ENCODE results near the gene WFS1. TPM values are rescaled to one million over a fixed set of nuclear protein-coding genes. Genes with fewer than 3 reads are reported as not detected.

WFS1 gene
- total and polyA plus RNA-seq, 9 of the 15 experiments (the other 6 are each of a cell fraction or from before 2014, with no cell fraction given): 0.01 to 0.29 (median 0.03) TPM; not detected in 5

DNA sequence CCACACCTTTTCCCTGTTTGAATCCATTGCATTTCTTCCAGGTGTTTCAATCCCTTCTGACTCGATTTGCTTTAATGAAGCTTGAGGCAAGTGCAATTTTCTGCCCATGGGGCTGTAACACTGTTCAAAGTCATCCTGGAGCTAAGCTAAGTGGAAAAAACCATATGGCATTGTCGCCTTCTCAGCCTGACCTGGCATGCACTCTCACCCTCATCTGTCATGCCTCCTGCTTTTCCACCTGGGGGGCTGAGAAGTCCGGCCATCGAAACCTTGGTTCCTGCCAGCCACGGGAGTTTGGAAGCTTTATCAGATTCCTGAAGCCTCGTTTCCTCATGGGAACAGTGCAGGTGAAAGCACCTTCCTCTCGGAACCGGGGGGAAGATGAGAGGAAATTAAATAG lies 38.2 kb downstream of the WFS1 start:
- Histone ChIP-seq H3K4me3 (no peak overlapping the region), H3K27ac (ENCODE audit: extremely low read depth, low read depth, low read length) (no peak overlapping the region), H3K4me2 (ENCODE audit: insufficient read depth, low read length) (no peak overlapping the region), H2AFZ (ENCODE audit: low read depth, low read length) (no peak overlapping the region), H3K9me3 (replicated peaks; ENCODE audit: control insufficient read depth, insufficient read depth, low read depth, low read length) (no peaks in the 10 kb centered on the region), H3K79me2 (ENCODE audit: control insufficient read depth, insufficient read depth, low read length) (no peaks in the 10 kb centered on the region), H3K36me3 (ENCODE audit: control insufficient read depth, insufficient read depth, low read length) (no peaks in the 10 kb centered on the region), H3K9ac (ENCODE audit: insufficient read depth in 1 of 2, low read depth in 2 of 2, low read length in 2 of 2) (no peak overlapping the region), H3K27me3 (ENCODE audit: control insufficient read depth in 2 of 2, insufficient read depth in 2 of 2, low read length in 2 of 2) (peaks cover 4 to 45% of the 10 kb centered on the region in 2 experiments; a peak in 3 of 5 replicates), H3K4me1 (replicated peaks in 1 of 2; ENCODE audit: control insufficient read depth in 2 of 2, insufficient read depth in 2 of 2, low read length in 2 of 2) (peaks cover 0 to 7% of the 10 kb centered on the region in 2 experiments; a peak in 1 of 5 replicates), H4K20me1 (replicated peaks; ENCODE audit: control insufficient read depth, insufficient read depth, low read length) (peaks cover 9% of the 10 kb centered on the region; the same call in 1 of the 2 replicates), H3K9me1 (ENCODE audit: control insufficient read depth, insufficient read depth, low read length) (no peaks in the 10 kb centered on the region)
- POLR2A ChIA-PET: no interaction called here
- intact Hi-C loops (cut with micrococcal nuclease) (no loop called here), in situ Hi-C loops (cut with MboI) (no loop called here)
- no peak for FAIRE-seq
- no peak for DNase-seq (ENCODE audit: extremely low read depth in 1 of 4, low spot score in 3 of 4)
- BruUV-seq (replicated peaks): no TSS peak
- whole genome bisulfite sequencing (ENCODE audit: insufficient coverage, low coverage, missing lambda C conversion rate): 0% methylated on average over 8 of the region's 8 CpGs
- CTCF ChIA-PET (ENCODE audit: low intra/inter-chr PET ratio): no interaction called here
- no peak for ATAC-seq
- no peak for TF ChIP-seq CEBPB (tag; IDR thresholded peaks at IDR 0.05)
- no peak for TF ChIP-seq ZNF324 (CRISPR knock-in tag; IDR thresholded peaks at IDR 0.05)
- no peak for TF ChIP-seq MAFG (tag; conservative IDR thresholded peaks at IDR 0.05)
- no peak for TF ChIP-seq CBX8 (IDR thresholded peaks at IDR 0.05; ENCODE audit: borderline replicate concordance, extremely low read depth, low read depth, low read length, poor library complexity, severe bottlenecking)
- no peak for TF ChIP-seq RAD21 (CRISPR knock-in tag; conservative IDR thresholded peaks at IDR 0.05 in 1 of 2, IDR thresholded peaks at IDR 0.05 in 1 of 2)
- TF ChIP-seq DACH1 (IDR thresholded peaks at IDR 0.05; ENCODE audit: partially characterized antibody): no peak
- TF ChIP-seq ZC3H11A (IDR thresholded peaks at IDR 0.05; ENCODE audit: low read depth, low read length): no peak
- no peak for TF ChIP-seq DDX20 (tag; IDR thresholded peaks at IDR 0.05; ENCODE audit: low read depth)
- TF ChIP-seq, protein P1, sequence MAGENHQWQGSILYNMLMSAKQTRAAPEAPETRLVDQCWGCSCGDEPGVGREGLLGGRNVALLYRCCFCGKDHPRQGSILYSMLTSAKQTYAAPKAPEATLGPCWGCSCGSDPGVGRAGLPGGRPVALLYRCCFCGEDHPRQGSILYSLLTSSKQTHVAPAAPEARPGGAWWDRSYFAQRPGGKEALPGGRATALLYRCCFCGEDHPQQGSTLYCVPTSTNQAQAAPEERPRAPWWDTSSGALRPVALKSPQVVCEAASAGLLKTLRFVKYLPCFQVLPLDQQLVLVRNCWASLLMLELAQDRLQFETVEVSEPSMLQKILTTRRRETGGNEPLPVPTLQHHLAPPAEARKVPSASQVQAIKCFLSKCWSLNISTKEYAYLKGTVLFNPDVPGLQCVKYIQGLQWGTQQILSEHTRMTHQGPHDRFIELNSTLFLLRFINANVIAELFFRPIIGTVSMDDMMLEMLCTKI (IDR thresholded peaks at IDR 0.05; ENCODE audit: partially characterized antibody): no peak
- TF ChIP-seq, protein P2, sequence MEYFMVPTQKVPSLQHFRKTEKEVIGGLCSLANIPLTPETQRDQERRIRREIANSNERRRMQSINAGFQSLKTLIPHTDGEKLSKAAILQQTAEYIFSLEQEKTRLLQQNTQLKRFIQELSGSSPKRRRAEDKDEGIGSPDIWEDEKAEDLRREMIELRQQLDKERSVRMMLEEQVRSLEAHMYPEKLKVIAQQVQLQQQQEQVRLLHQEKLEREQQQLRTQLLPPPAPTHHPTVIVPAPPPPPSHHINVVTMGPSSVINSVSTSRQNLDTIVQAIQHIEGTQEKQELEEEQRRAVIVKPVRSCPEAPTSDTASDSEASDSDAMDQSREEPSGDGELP (CRISPR knock-in tag; IDR thresholded peaks at IDR 0.05; ENCODE audit: borderline replicate concordance): no peak
- no peak for TF ChIP-seq ZEB2 (IDR thresholded peaks at IDR 0.05)
- TF ChIP-seq, protein P3, sequence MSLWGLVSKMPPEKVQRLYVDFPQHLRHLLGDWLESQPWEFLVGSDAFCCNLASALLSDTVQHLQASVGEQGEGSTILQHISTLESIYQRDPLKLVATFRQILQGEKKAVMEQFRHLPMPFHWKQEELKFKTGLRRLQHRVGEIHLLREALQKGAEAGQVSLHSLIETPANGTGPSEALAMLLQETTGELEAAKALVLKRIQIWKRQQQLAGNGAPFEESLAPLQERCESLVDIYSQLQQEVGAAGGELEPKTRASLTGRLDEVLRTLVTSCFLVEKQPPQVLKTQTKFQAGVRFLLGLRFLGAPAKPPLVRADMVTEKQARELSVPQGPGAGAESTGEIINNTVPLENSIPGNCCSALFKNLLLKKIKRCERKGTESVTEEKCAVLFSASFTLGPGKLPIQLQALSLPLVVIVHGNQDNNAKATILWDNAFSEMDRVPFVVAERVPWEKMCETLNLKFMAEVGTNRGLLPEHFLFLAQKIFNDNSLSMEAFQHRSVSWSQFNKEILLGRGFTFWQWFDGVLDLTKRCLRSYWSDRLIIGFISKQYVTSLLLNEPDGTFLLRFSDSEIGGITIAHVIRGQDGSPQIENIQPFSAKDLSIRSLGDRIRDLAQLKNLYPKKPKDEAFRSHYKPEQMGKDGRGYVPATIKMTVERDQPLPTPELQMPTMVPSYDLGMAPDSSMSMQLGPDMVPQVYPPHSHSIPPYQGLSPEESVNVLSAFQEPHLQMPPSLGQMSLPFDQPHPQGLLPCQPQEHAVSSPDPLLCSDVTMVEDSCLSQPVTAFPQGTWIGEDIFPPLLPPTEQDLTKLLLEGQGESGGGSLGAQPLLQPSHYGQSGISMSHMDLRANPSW (CRISPR knock-in tag; IDR thresholded peaks at IDR 0.05): no peak
- no peak for TF ChIP-seq FOXK2 (conservative IDR thresholded peaks at IDR 0.05 in 1 of 2, IDR thresholded peaks at IDR 0.05 in 1 of 2; ENCODE audit: low read depth in 2 of 2)
- TF ChIP-seq, protein P4, sequence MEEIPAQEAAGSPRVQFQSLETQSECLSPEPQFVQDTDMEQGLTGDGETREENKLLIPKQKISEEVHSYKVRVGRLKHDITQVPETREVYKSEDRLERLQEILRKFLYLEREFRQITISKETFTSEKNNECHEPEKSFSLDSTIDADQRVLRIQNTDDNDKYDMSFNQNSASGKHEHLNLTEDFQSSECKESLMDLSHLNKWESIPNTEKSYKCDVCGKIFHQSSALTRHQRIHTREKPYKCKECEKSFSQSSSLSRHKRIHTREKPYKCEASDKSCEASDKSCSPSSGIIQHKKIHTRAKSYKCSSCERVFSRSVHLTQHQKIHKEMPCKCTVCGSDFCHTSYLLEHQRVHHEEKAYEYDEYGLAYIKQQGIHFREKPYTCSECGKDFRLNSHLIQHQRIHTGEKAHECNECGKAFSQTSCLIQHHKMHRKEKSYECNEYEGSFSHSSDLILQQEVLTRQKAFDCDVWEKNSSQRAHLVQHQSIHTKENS (CRISPR knock-in tag; IDR thresholded peaks at IDR 0.05): no peak
- no peak for TF ChIP-seq RBBP5 (IDR thresholded peaks at IDR 0.05; ENCODE audit: borderline replicate concordance, insufficient read depth, low read length, poor library complexity, severe bottlenecking)
- no peak for TF ChIP-seq TRIM28 (IDR thresholded peaks at IDR 0.05)

All from K562 (cell line).